Measurements from ENCODE around the gene LPCAT3.

The LPCAT3 gene

DNA sequence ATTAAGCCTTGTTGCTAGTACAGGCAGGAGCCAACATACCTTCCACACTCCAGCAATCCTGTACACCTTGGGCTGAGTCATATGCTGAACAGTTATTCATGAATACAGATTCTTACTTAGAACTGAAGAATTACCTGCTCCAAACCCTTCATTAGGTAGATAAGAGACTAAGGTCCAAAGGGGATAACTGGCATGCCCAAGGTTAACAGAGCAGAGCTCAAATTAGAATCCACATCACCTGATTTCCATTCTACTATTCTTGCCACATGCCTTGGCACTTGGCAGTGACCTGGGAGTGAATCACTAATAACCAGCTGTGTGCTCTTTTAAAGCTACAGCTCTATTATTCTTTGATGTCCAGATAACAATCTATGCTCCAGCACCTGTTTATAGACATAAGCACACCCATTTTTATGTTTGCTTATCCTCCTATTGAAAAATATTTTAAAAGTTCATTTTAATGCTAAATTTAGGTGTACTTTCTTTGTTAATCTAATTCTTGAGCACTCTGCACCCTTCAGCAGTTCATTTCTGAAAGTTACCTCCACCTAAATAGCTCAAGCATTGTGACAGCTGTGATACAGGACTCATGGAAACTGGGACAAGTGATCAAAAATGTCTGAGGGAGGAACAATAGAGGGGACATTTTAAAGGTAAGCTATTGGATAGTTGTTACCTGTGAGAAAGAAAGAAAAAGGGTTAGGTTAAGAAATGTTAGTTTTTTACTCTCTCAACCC lies 19.4 kb downstream of the LPCAT3 start:
- DNase-seq (ENCODE audit: low read depth), result no peak

GRCh38 chr12:6996040-6996441 lies 22.2 kb downstream of the LPCAT3 start:
- peak; percentile 46 for DNase-seq (ENCODE audit: low read depth)

DNA sequence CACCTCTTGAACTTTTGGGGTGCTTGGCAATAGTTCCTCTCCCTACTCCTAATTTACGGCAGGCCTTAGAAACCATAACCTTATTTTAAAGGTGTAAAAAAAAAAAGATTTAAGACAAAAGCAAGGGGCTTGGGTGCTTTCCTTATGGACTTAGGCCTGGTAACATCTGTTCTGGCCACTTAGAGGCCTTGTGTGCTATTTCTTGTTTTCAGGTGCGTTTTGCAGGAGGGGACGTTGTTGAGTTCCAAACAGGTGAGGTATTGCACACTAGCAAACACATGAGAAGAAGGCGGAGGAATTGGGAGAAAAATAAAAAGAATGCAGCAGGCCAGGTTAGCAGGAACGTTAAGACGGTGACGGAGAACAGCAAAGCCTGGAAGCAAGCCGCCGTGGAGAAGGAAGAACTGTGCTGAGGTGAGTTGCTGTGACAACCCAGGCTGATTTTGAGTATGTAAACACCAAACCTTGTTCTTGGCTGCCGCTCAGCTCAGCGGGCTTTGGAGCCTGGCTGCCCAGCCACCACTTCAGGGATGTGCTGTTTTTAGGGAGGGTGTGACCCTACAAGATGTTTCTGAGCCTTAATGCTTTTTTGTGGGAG lies 30.2 kb downstream of the LPCAT3 start:
- DNase-seq (ENCODE audit: low read depth), result no peak

- no peak for DNase-seq (ENCODE audit: low read depth)
These were observed 35.7 kb downstream of the LPCAT3 start for GRCh38 chr12:6982532-6982931.

GRCh38 chr12:6981152-6982052 lies 36.9 kb downstream of the LPCAT3 start:
- DNase-seq (ENCODE audit: low read depth), result no peak

DNA sequence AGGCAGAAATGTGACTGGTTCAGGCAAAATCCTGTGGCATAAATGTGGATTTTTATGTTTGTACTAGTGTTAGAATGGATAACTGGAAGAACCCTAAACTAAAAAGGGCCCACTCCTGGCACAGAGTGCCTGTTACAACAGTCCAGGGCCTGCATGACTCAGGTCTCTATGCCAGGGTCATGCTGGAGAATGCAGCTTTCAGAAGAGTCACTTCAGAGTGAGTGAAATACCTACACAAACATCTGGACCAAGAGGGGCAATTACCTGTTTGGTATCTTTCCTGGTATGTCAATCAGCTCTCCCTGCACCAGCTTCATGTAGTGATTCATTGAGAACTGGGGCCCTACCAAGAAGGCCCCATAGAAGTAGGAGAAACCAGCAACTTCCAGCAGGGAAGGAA lies 37.5 kb downstream of the LPCAT3 start:
- no peak for DNase-seq (ENCODE audit: low read depth)

GRCh38 chr12:6980075-6980474 lies 38.2 kb downstream of the LPCAT3 start:
- no peak for DNase-seq (ENCODE audit: low read depth)

GRCh38 chr12:6979453-6979852 lies 38.8 kb downstream of the LPCAT3 start:
- no peak for DNase-seq (ENCODE audit: low read depth)

DNA sequence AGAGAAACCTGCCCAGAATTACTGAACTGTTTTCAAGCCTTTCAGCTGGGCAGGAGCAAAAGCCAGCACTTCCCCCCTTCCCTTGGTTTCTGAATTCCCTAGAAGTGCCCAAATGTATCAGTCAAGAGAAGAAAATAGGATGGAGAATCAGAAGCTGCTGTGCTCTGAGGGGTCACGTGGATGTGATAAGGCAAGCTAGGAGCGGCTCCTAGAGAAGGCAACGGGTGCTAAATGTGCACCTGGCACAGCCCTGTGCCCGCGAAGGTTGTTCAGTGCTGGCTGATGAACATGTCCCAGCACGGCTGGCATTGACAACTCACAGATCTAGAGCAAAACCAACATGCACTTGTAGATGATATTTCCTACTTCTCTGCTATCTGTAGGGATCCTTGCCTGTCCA lies 39.3 kb downstream of the LPCAT3 start:
- no peak for DNase-seq (ENCODE audit: low read depth)

- DNase-seq (ENCODE audit: low read depth), result no peak
These were observed 39.7 kb downstream of the LPCAT3 start for GRCh38 chr12:6978611-6979011.

- DNase-seq (ENCODE audit: low read depth), result no peak
These were observed 40.1 kb downstream of the LPCAT3 start for GRCh38 chr12:6978188-6978587.

DNA sequence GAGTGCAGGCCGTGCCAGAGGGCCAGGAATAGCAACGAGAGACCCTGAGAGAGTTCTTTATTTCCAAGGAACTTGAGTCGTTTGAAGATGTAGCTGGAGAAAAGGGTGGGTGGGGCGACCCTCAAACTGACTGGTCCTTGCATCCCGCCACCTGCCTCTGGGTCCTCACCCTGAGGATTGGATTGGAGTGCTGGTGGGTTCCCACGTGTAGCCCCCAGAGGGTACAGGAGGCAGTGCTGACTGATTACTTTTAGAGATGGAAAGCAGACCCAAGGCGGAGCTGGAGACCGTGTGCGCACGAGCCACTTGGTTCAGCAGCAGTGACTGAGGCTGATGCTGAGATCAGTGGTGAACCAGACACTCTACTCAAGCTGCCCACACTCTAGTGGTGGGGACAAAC lies 40.6 kb downstream of the LPCAT3 start:
- no peak for DNase-seq (ENCODE audit: low read depth)

DNA sequence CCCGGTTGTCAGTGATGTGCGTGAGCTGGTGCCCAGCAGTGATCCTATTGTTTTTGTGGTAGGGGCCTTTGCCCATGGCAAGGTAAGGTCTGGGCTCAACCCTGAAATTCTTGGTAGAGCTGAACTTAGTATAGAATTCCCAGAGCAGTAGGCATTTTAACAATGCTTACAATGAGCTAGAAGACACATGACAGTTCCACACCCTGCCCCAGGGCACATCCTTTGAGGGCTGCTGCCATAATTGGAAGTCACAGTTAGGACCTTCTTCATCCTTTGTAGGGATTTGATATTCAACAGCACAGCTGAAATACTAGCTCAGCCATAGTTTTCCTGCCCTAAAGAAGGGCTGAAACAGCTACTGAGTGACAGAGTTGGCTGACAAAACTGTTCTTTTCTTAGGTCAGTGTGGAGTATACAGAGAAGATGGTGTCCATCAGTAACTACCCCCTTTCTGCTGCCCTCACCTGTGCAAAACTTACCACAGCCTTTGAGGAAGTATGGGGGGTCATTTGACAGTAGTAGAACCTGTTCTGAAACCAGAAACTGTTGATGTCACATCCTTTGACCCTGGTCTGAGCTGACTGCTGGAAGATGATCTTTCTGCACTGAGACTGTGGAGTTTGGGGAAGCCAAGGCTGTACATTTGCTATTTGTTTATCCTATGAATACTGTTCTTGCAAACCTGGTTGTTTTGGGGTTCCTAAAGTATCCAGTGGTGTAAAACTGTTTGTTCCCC lies 42.8 kb downstream of the LPCAT3 start:
- no peak for DNase-seq (ENCODE audit: low read depth)

- no peak for DNase-seq (ENCODE audit: low read depth)
These were observed 44.1 kb downstream of the LPCAT3 start for GRCh38 chr12:6974180-6974579.

DNA sequence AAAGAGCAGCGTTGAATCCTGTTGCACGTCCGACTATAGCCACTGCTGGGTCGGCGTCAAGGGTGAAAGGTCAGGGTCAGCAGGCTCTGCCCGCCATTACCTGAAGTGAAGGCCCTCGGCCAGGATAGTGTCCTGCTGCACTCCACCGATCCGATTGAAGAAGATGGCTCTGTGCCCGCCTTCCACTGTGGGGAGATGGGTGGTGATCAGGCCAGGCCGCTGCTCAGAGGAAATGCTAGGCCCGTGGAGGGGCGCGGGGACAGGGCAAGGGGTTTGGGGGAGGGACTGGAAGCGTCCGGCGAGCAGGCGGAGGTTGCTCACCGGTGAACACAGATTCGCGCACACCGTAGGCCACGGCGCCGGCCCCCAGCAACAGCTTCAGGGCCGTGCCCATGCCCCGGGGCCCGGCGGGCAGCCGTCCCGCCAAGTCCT lies 48.2 kb downstream of the LPCAT3 start:
- no peak for DNase-seq (ENCODE audit: low read depth)

DNA sequence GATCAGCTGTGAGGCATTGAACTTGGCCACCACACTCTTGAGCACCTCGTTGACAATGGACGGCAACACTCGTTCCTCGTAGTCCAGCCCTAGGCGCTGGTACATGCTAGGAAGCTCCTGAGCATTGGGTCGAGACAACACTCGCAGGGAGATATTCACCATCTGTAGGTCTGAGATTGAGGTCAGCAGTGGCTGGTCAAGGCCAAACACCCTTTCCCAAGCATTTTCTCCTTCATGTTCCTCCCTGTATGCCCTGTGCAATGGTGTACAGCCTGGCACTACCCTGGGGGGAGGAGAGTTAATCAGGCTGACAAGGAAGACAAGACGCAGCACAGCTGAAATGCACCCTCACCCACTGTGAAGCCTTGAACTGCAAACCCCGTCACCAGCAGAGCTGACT lies 49.9 kb downstream of the LPCAT3 start:
- no peak for DNase-seq (ENCODE audit: low read depth)

GRCh38 chr12:6967651-6968100 lies 50.6 kb downstream of the LPCAT3 start:
- no peak for DNase-seq (ENCODE audit: low read depth)

DNA sequence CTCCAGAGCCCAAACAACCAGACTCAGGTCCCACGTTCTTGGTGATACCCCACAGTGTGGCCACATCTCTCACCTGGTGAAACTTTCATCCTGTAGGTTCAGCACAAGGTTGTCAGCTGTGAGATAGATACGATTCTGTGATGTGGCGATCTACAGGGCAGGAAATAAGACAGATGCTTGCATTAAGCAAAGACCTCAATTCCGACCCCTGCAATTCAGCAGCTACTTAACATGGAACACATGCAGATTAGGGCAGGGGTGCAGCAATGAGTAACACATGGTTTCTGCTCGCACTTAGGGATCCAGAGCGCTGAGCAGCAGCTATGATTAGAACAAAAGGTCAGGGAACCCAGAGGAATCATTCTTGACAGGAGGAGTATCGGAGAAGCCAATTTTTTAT lies 51.9 kb downstream of the LPCAT3 start:
- no peak for DNase-seq (ENCODE audit: low read depth)

GRCh38 chr12:6965714-6966113 lies 52.6 kb downstream of the LPCAT3 start:
- no peak for DNase-seq (ENCODE audit: low read depth)

DNA sequence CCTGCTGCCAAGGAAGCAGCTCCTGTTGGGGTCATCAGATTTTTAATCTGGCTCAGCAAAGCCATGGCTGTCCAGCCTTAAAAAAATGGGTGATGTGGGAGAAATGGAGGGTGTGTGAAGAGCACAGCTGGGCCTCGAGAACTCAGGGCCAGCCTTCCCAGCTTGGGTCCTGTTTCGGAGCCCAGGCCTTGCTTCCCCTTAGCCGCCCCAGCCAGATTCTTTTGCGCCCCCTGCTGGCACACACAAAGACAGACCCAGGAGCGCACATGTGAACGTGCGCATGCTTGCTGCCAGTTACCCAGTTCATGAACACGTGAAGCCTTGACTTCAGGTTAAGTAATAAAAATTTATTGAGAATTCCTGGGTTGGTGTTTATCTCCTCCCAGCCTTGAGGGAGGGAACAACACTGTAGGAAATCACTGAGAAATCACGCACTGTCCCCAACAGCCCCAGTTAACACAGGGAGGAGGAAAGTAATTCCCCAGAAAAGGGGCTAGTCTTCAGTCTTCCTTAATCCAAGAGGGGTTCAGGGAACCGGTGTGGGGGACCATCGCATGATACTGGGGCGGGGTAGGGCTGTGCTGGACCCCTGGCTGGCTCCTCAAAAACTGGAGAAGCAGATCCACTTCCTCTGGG lies 53.1 kb downstream of the LPCAT3 start:
- peak; percentile 55 for DNase-seq (ENCODE audit: low read depth)

- DNase-seq (ENCODE audit: low read depth), result no peak
These were observed 53.7 kb downstream of the LPCAT3 start for GRCh38 chr12:6964605-6965025.

Measured in GM04504 (cell line).